ENCODE data around the gene S100A3. TPM values are rescaled to one million over a fixed set of nuclear protein-coding genes. Genes with fewer than 3 reads are reported as not detected.

The S100A3 gene
- total and polyA plus RNA-seq, 12 donors: 0.30 to 6.3 (median 2.5) TPM; not detected in 6

GRCh38 chr1:153536012-153536670 is 12.9 kb downstream of the S100A3 start:
- Histone ChIP-seq H3K9me3 (no peaks in the 10 kb centered on the region), H3K4me1 (peaks cover 3 to 78% (median 35%) of the 10 kb centered on the region in 9 donors), H3K27me3 (no peaks in the 10 kb centered on the region), H3K27ac (peak overlapping the region; percentile 93 to 99 (median 98)), H3K36me3 (peaks cover 0 to 9% (median 0%) of the 10 kb centered on the region in 9 donors), H3K4me3 (peak overlapping the region; percentile 62 to 93 (median 77))
- 1 to 2% methylated on average over 38 of the region's 38 CpGs for WGBS, 2 donors
- TF ChIP-seq CTCF (IDR thresholded peaks at IDR 0.05): no peak
- DNase-seq (peak; percentile 87 to 88), ATAC-seq (peak; percentile 77 to 88 (median 82))
- intact Hi-C loops (cut with DNase I): loop anchor here in 1 of 10 donors (10.0 kb wide), 1 partner anchor 79 kb away; the partner anchor contains the start of genes S100A14 and S100A16

GRCh38 chr1:153535242-153536011 is 13.6 kb downstream of the S100A3 start, which contains the start of gene S100A6:
Gene S100A6 (minus strand): TSS chr1:153535991. CDS start chr1:153535339, 652 bp downstream.
- Histone ChIP-seq H3K4me3 (peak within 1 kb of the TSS; percentile 62 to 93 (median 77)), H3K27me3 (no peaks in the 10 kb centered on the region), H3K9me3 (no peaks in the 10 kb centered on the region), H3K36me3 (peaks cover 0 to 9% (median 0%) of the 10 kb centered on the region in 9 donors), H3K4me1 (peaks cover 3 to 71% (median 35%) of the 10 kb centered on the region in 9 donors), H3K27ac (peak within 1 kb of the TSS; percentile 93 to 99 (median 98))
- DNase-seq (peak in 1 of 2 donors; percentile 62), ATAC-seq (peak; percentile 30 to 75 (median 64))
- intact Hi-C loops (cut with DNase I): loop anchor here in 2 of 10 donors (2.0 to 10.0 kb wide), 2 partner anchors 31 to 79 kb away; partner anchors contain the start of genes S100A14 (in 1 of the 2) and S100A16 (in 1 of the 2)
- no peak for TF ChIP-seq CTCF (IDR thresholded peaks at IDR 0.05)
- 21 to 45% methylated on average over 11 to 18 of the region's 18 CpGs for WGBS, 2 donors

GRCh38 chr1:153534925-153535241 is 14.2 kb downstream of the S100A3 start:
- intact Hi-C loops (cut with DNase I): loop anchor here in 6 of 10 donors (2.0 to 10.0 kb wide), 4 partner anchors 32 to 80 kb away; partner anchors contain the start of genes S100A2 (in 3 of the 6), S100A16 (in 2 of the 6) and S100A14 (in 1 of the 6)
- no peaks in the 10 kb centered on the region for H3K27me3 ChIP-seq
- DNase-seq: no peak
- 88 to 90% methylated on average over 3 of the region's 3 CpGs for WGBS, 2 donors
- H3K27ac ChIP-seq: peak overlapping the region; percentile 93 to 99 (median 98)
- peak overlapping the region; percentile 62 to 93 (median 77) for H3K4me3 ChIP-seq
- H3K9me3 ChIP-seq: no peaks in the 10 kb centered on the region
- no peak for ATAC-seq
- peaks cover 3 to 66% (median 35%) of the 10 kb centered on the region in 9 donors for H3K4me1 ChIP-seq
- TF ChIP-seq CTCF (IDR thresholded peaks at IDR 0.05): no peak
- H3K36me3 ChIP-seq: peaks cover 0 to 9% (median 0%) of the 10 kb centered on the region in 9 donors

Data from heart right ventricle (tissue), 16 donors.